ENCODE measurements around the gene COL9A3. TPM values are rescaled to one million over a fixed set of nuclear protein-coding genes. Genes with fewer than 3 reads are reported as not detected.

Gene COL9A3
- total and polyA plus RNA-seq, 11 donors, result 0.67 to 6.0 (median 2.0) TPM

- TF ChIP-seq CTCF (IDR thresholded peaks at IDR 0.05) (no peak), POLR2A (IDR thresholded peaks at IDR 0.05) (no peak)
- H3K36me3 ChIP-seq, result no peaks in the 10 kb centered on the region
- H3K27me3 ChIP-seq, result peaks cover 0 to 21% (median 0%) of the 10 kb centered on the region in 9 donors
- ATAC-seq (no peak), DNase-seq (peak in 2 of 5 donors; percentile 3 to 53)
- no peaks in the 10 kb centered on the region for H3K9me3 ChIP-seq
- 78 to 84% (median 81%) methylated on average over 22 to 25 of the region's 25 CpGs for WGBS, 4 donors
- no peak overlapping the region for H3K27ac ChIP-seq
- peaks cover 0 to 13% (median 0%) of the 10 kb centered on the region in 12 donors for H3K4me1 ChIP-seq
- H3K4me3 ChIP-seq, result no peak overlapping the region
- intact Hi-C loops (cut with DNase I), result loop anchor here in 2 of 10 donors (5.0 kb wide), 2 partner anchors 59 to 89 kb away; no protein-coding TSS in a partner anchor
Observed at GRCh38 chr20:62771396-62772102, 45.3 kb upstream of the COL9A3 start.

- H3K4me3 ChIP-seq, result no peak overlapping the region
- intact Hi-C loops (cut with DNase I), result loop anchor here in 2 of 10 donors (5.0 kb wide), 2 partner anchors 60 to 90 kb away; no protein-coding TSS in a partner anchor
- DNase-seq (peak in 3 of 5 donors; percentile 25 to 34 (median 25)), ATAC-seq (no peak)
- no peak overlapping the region for H3K27ac ChIP-seq
- H3K36me3 ChIP-seq, result no peaks in the 10 kb centered on the region
- H3K9me3 ChIP-seq, result no peaks in the 10 kb centered on the region
- peaks cover 0 to 15% (median 0%) of the 10 kb centered on the region in 9 donors for H3K27me3 ChIP-seq
- peaks cover 0 to 15% (median 0%) of the 10 kb centered on the region in 12 donors for H3K4me1 ChIP-seq
- TF ChIP-seq POLR2A (IDR thresholded peaks at IDR 0.05) (no peak), CTCF (IDR thresholded peaks at IDR 0.05) (no peak)
- WGBS, 4 donors, result 78 to 94% (median 90%) methylated on average over 21 to 23 of the region's 23 CpGs
Observed at GRCh38 chr20:62772103-62772611, 44.7 kb upstream of the COL9A3 start.

- DNase-seq, result peak in 1 of 5 donors; percentile 14
- peaks cover 0 to 15% (median 0%) of the 10 kb centered on the region in 9 donors for H3K27me3 ChIP-seq
- H3K36me3 ChIP-seq, result no peaks in the 10 kb centered on the region
- 72 to 90% (median 78%) methylated on average over 11 of the region's 11 CpGs for WGBS, 4 donors
- TF ChIP-seq CTCF (IDR thresholded peaks at IDR 0.05), result no peak
- intact Hi-C loops (cut with DNase I), result loop anchor here in 2 of 10 donors (5.0 kb wide), 2 partner anchors 60 to 90 kb away; no protein-coding TSS in a partner anchor
- no peak for ATAC-seq
- no peak overlapping the region for H3K27ac ChIP-seq
- H3K9me3 ChIP-seq, result no peaks in the 10 kb centered on the region
- no peak overlapping the region for H3K4me3 ChIP-seq
- H3K4me1 ChIP-seq, result peaks cover 0 to 18% (median 0%) of the 10 kb centered on the region in 12 donors
Observed at GRCh38 chr20:62772619-62772989, 44.2 kb upstream of the COL9A3 start.
